Lower leg skin (tissue), 4 donors: ENCODE measurements around the gene NGEF. TPM values are rescaled to one million over a fixed set of nuclear protein-coding genes. Genes with fewer than 3 reads are reported as not detected.

Experiments used
- DNase-seq, 2 donors: peaks; one replicate each; pipeline ENCODE4 v3.0.0-alpha.2; 2019; ENCODE audit warnings: low spot score in 2 of 2
- H3K4me3 ChIP-seq: fragments of 200-600 bp; sonication (generic); 2 replicates; pipeline ENCODE4 v1.5.1; 2017; ENCODE audit warnings: mild to moderate bottlenecking, low read depth; ENCODE audit not compliant: poor library complexity, severe bottlenecking
- POLR2A ChIP-seq, 2 donors: fragments of 450-650 bp; IDR thresholded peaks; one replicate each; pipeline ENCODE4 v1.6.1; 2016 to 2017; ENCODE audit warnings: antibody characterized with exemption in 2 of 2, mild to moderate bottlenecking in 1 of 2, moderate library complexity in 1 of 2
- WGBS, 2 donors: methylation state at CpG; one replicate each; pipeline ENCODE4 v1.1.5; 2018; 5-methylcytosine and 5-hydroxymethylcytosine counted together
- intact Hi-C: fragments of 100-400 bp; cut with DNase I; formaldehyde crosslinking; loops from one replicate; pipeline ENCODE4 v1.15.0; 2023; ENCODE audit warnings: low total_unique reads
- total RNA-seq, 4 donors: library from RNA; depleted of rRNA; stranded (reverse); fragments of >200 nt; gene quantifications; one replicate each; pipeline ENCODE4 v1.1.0, GENCODE V29; 2016
- TF ChIP-seq, protein P1 (sequence below), 3 donors: fragments of 450-650 bp; IDR thresholded peaks; one replicate each; pipeline ENCODE4 v1.5.1; 2016; ENCODE audit warnings: antibody characterized with exemption in 3 of 3, mild to moderate bottlenecking in 3 of 3, moderate library complexity in 2 of 3

NGEF gene
- total RNA-seq, 4 donors from 2014 or later = 15.7 to 30.3 (median 17.9) TPM

DNA sequence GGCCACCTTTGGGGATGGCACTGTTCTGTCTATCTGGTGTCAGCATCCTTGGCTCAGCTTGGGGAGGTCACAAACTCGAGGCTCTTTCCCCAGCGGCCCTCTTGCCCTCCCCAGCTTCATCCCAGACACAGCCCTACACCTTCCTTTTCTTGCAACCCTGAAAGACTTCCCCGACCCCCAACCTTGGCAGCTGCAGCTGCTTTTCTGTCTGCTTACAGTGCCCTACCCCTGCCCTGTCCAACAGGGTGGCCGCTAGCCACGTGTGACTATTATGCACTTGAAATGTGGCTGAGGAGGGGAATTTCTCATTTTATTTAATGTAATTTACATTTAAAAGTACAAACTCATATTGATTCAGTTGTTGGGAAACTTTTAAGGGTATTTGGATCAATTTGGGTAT, 41.3 kb downstream of the NGEF start:
- intact Hi-C loops = no loop called here
- TF ChIP-seq, protein P1, sequence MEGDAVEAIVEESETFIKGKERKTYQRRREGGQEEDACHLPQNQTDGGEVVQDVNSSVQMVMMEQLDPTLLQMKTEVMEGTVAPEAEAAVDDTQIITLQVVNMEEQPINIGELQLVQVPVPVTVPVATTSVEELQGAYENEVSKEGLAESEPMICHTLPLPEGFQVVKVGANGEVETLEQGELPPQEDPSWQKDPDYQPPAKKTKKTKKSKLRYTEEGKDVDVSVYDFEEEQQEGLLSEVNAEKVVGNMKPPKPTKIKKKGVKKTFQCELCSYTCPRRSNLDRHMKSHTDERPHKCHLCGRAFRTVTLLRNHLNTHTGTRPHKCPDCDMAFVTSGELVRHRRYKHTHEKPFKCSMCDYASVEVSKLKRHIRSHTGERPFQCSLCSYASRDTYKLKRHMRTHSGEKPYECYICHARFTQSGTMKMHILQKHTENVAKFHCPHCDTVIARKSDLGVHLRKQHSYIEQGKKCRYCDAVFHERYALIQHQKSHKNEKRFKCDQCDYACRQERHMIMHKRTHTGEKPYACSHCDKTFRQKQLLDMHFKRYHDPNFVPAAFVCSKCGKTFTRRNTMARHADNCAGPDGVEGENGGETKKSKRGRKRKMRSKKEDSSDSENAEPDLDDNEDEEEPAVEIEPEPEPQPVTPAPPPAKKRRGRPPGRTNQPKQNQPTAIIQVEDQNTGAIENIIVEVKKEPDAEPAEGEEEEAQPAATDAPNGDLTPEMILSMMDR (IDR thresholded peaks at IDR 0.05) = no peak
- TF ChIP-seq POLR2A (IDR thresholded peaks at IDR 0.05) = no peak
- 71 to 80% methylated on average over 5 of the region's 5 CpGs for whole genome bisulfite sequencing, 2 donors
- DNase-seq = peak in 1 of 2 donors; percentile 49
- H3K4me3 ChIP-seq = no peak overlapping the region

DNA sequence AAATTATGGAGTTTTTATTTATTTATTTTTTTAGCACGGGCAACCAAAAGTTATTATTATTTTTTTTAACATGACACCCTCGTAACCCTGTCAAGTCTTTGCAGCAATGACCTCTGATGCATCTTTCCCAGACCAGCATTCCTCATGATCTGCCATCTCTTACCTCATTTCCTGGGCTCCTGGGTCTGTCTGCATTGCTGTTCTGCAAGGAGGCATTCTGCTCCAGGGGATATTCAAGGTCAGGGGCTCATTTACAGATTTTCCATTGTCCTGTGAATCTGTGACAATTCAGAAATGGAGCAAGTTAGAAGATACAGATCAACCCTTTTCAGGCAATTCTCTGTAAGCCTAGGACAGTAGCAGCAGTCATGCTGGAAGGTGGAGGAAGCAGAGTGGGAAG, 43.0 kb downstream of the NGEF start:
- WGBS, 2 donors = 86% methylated on average over 2 of the region's 2 CpGs
- no peak for TF ChIP-seq POLR2A (IDR thresholded peaks at IDR 0.05)
- TF ChIP-seq, protein P1 (IDR thresholded peaks at IDR 0.05) = no peak
- no peak overlapping the region for H3K4me3 ChIP-seq
- peak in 1 of 2 donors; percentile 25 for DNase-seq
- intact Hi-C loops = no loop called here

DNA sequence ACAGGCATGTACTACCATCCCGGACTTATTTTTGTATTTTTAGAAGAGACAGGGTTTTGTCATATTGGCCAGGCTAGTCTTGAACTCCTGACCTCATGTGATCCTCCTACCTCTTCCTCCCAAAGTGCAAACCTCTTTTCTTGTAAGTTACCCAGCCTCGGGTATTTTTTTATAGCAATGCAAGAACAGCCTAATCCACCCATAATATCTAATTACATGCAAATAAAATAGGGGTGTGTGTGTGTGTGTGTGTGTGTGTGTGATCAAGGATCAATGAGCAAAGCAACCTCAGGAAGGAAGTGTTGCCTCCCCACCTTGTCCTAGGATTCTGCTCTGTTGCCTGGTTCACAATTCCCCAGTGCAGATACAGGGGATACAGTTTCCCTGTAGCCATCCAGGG, 45.6 kb downstream of the NGEF start:
- DNase-seq = no peak
- 46 to 78% methylated on average over 2 of the region's 2 CpGs for WGBS, 2 donors
- intact Hi-C loops = no loop called here
- no peak overlapping the region for H3K4me3 ChIP-seq
- TF ChIP-seq, protein P1 (IDR thresholded peaks at IDR 0.05) = no peak
- TF ChIP-seq POLR2A (IDR thresholded peaks at IDR 0.05) = no peak

DNA sequence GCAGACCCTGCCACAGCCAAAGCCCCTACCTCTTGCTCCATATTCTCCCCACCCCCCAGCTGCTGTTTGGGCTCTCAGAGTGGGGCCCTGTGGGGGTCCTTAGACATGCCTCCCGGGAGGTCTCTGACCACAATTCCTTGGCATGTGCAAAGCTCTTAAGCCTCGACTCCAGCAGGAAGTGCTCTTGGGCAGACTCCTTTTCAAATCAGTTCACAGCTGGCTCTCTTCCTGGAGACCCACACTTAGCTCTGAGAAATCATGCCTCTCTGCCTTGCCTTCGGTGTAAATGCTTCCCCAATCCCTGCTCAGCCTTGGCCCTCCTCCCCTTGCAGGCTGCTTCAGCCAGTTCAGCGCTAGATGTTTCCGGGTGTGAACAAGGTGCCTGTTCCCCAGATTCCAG, 46.9 kb downstream of the NGEF start:
- H3K4me3 ChIP-seq = no peak overlapping the region
- DNase-seq = peak in 1 of 2 donors; percentile 28
- WGBS, 2 donors = 54 to 65% methylated on average over 4 to 5 of the region's 5 CpGs
- TF ChIP-seq, protein P1 (IDR thresholded peaks at IDR 0.05) = no peak
- TF ChIP-seq POLR2A (IDR thresholded peaks at IDR 0.05) = no peak
- intact Hi-C loops = no loop called here

DNA sequence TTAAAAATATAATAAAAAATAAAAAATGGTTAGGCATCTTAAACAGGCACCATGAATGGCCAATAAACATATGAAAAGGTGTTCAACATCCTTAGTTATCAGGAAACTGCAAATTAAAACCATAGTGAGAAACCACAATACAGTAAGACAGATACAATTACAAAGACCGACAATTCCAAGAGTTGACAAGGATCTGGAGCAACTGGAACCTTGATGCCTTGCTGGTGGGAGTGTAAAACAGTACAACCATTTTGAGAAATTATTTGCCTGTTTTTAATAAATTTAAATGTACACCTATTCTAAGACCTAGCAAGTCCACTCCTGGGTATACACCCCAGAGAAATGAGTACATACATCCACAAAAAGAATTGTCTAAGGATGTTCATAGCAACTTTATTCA, 49.1 kb downstream of the NGEF start:
- intact Hi-C loops = no loop called here
- WGBS, 2 donors = 93 to 94% methylated on average over 1 of the region's 1 CpG
- no peak overlapping the region for H3K4me3 ChIP-seq
- DNase-seq = no peak
- TF ChIP-seq, protein P1 (IDR thresholded peaks at IDR 0.05) = no peak
- no peak for TF ChIP-seq POLR2A (IDR thresholded peaks at IDR 0.05)

DNA sequence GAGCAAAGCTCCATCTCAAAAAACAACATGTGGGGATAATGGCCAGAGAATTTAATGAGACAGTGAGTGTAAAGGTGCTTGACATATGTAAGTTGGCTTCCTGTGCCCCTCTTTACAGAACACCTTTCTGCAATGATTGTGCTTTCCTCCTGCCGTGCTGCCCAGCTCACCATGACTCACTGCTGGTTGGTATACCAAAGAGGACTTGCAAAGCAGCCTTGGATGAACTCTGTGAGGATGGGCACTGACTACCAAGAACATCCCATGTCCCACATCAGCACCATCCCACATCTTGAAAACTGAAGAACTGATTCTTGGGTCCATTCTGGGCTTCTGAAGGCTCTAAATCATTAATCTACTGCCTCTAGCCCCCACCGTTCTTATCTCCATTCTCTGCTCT, 52.2 kb downstream of the NGEF start:
- TF ChIP-seq, protein P1 (IDR thresholded peaks at IDR 0.05) = no peak
- TF ChIP-seq POLR2A (IDR thresholded peaks at IDR 0.05) = no peak
- intact Hi-C loops = no loop called here
- no peak for DNase-seq
- 42 to 90% methylated on average over 2 of the region's 2 CpGs for WGBS, 2 donors
- no peak overlapping the region for H3K4me3 ChIP-seq
